Measurements from ENCODE around the gene WASL.
"Not testable (repeated sequence)": the region's sequence is repeated elsewhere in the genome, so short reads cannot be mapped to it uniquely, and the experiment has no call there.

The WASL gene

DNA sequence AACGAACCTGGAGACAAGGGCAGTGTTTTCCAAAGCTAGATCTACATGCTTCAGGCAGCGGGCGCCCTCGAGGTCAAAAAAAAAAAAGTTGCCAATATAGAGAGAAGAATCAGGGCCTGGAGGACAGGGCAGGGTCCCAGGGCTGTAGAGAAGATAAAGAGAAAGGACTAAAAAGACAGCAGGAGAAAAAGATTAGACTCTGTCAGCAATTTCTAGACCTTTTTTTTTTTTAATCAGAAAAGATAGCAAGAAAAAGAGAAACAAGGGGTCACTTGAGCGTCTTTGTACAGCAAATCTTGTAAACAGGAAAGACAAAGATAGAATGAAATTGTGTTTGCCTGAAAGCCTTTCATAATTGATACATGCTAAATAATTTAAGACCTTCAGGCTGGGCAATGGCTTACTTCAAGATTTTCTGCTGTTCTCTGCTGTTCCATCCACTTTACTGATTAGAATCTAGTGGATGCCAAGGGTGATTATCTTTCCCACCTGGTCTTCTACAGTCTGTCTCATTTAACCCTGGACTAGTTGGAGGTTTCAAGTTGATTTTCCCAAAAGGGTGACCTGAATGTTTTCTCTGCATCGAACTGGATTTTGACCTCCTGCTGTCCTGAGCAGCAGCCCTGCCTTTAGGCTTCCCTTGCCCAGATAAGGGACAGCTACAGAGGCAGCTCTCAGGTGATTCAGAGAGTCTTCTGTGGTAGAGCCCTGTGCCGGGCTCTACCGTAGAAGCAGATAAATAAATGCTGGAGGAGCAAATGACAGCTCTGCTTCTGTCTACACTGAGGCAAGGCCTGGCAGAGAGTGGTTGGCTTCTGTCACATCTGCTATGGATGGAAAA is 88.1 kb downstream of the WASL start:
- DNase-seq (ENCODE audit: low read depth in 2 of 2) = no peak

DNA sequence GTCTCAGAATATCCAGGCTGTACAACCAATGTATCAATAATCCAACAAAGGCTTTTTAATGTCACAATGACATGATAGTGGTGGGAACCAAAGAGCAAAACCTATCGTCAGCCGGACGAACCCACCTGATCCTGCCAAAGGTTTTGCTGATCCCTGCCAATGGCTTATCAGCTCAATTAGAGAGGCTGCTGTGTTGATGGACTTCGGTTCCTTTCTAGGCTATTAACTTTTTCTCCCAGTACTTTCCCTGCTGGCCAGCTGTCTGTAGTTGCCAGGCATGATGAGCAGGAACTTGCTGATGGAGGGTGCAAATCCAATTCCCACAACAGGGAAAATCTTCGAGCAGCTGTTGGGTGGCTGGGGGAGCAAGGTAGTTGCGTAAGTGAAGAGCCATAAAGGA is 90.8 kb downstream of the WASL start:
- DNase-seq (ENCODE audit: low read depth in 2 of 2) = no peak

DNA sequence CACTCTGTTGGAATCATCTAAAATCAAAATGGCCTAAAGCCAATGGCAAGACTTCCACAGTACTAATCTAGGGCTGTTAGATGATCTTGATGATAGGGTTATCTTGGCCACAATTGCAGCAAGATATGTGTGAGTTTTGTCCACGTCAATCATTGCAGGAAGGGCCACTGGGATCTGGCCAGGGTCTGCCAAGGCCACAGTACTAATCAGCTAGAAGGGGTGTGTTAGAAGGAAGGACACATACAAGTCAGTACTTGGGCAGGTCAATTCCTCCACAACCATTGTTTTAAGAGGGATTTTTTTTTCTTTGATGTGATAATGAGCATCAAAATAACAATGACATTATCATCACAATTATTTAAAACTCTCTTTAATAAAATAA is 91.5 kb downstream of the WASL start:
- DNase-seq (ENCODE audit: low read depth in 2 of 2) = no peak

DNA sequence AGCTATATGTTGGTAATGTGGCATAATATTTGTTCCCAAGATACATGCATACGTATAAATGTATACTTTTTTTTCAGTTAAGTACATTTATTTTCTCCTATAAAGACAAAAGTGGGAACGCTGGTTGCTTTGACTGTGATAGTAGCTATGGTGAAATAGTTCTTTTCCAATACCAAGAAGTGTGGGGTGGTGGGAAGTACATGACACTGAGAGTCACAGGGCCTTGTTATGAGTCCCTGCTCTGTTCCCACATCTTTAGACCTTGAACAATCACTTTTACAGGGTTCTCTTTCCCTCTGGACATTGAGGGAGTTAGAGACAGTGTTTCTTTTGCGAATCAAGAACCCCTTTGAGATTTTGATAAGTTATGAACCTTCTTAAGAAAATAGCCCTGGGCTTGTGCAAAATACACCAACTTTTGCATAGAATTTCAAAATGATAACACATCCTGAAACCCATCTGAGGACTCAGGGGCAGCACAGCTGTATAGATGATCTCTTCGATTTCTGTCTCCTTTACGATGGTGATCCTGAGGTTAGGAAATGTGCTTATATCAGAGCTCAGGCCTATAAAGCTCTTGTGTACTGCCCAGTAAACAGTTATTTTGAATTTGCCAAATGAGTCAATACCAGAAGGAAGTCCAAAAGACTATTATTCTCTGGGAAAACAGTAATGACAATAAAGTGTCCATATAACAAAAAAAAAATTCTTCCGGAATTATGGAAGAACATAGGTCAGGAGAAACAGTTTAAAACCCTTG is 92.1 kb downstream of the WASL start:
- DNase-seq (ENCODE audit: low read depth in 2 of 2) = no peak

DNA sequence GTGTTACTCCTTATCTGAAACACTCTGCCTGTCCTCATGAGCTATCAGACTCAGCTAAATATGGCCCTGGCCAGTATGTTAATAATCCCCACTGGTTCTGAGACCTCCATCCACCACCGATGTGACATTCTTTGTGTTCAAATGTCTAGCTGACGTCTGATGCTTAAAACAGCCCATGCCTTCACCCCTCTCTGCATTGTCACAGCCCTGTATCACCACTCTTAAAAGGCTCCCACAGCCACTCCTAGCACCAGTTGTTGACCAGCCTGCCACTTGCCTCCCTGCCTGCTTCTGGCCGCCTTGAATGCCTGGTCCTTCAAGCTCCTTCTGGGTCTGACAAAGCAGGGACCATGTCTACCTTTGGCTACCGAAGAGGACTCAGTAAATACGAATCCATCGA is 93.2 kb downstream of the WASL start, which contains the start of gene LMOD2:
TSS of gene LMOD2 (plus strand) at position 253 of the 400 bp plus-strand sequence. CDS start at position 351, 98 bp downstream.
- no peak for DNase-seq (ENCODE audit: low read depth in 2 of 2)

DNA sequence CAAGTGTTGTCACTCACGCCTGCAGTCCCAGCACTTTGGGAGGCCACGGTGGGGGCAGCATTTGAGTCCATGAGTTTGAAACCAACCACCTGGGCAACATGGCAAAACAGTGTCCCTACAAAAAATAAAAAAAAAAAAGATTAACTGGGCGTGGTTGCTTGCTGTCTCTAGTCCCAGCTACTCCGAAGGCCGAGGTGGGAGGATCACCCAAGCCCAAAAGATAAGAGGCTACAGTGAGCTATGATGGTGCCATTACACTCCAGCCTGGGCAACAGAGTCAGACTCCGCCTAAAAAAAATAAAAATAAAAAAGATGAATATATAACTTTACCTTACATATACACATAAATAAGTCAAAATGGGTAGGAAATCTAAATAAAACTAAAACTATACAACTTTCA is 95.6 kb downstream of the WASL start:
- DNase-seq (ENCODE audit: low read depth in 2 of 2) = no peak

DNA sequence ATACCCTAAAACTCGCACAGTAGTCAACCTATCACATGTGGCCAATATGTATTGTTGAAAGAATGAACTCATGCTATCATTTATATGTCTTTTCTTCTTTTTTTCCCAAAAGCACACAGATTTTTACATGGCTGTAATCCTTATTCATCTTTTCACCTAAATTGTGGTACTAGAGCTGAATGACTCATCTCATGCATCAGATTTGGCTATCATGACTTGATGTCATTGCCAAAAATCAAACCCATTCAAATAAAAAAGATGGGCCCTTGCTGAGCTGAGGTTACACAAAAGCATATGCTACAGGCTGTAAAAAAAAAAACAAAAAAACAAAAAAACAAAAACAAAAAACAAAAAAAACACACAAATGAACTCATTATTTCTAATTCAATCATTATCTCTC is 96.4 kb downstream of the WASL start:
- no peak for DNase-seq (ENCODE audit: low read depth in 2 of 2)

DNA sequence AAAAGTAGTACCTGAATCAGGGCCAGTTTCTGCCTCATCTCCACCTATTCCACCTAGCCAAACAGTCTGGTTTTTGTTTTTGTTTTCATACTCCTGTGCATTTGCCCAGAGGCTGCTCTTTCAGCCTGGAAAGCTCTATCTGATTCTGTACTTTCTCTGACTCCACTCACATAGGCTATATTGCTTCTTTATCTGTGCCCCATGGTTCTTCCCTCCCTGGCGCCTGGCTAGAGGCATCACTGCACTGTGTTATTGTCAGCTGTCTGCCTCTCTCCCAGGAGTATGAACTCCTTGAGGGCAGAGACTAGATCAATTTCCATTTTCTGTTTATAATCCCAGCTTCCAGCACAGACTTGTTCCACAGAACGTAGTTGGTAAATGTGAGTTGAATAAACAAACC is 98.2 kb downstream of the WASL start:
- DNase-seq (ENCODE audit: low read depth in 2 of 2) = no peak

DNA sequence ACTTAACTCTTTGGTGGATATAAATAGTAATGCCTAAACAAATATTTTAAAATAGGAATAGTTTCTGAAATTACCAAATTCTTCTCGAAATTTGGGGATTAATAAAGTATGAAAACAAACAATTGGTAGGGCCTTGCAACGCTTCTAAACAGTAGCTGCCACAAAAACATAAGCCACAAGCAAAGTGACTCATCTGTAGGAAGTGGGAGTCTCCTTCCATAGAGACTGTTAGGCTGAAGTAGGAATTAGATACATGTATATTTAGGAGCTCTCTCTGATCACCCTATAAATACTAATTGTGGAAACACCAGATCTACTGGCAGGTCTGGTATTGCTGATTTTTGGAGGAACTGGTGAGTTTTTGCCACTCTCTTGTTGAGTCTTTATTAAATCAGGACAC is 98.8 kb downstream of the WASL start:
- no peak for DNase-seq (ENCODE audit: low read depth in 2 of 2)

DNA sequence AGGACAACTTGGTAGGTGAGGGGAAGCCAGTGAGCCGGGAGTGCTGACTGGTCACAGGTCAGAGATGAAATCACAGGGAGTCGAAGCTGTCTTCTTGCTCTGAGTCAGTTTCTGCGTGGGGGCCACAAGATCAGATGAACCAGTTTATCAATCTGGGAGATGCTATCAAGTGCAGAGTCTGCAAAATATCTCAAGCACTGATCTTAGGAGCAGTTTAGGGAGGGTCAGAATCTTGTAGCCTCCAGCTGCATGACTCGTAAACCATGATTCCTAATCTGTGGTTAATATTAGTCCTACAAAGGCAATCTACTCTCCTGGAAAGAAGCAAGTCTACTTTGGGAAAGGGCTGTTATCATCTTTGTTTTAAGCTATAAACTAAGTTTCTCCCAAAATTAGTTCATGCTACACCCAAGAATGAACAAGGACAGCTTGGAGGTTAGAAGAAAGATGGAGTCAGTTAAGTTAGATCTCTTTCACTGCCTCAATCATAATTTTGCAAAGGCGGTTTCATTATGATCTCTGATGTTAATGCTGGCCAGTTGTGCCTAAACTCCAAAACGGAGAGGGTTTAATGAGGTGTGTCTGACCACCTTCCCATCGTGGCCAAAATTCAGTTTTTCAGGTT is 101.6 kb downstream of the WASL start:
- no peak for DNase-seq (ENCODE audit: low read depth in 2 of 2)

DNA sequence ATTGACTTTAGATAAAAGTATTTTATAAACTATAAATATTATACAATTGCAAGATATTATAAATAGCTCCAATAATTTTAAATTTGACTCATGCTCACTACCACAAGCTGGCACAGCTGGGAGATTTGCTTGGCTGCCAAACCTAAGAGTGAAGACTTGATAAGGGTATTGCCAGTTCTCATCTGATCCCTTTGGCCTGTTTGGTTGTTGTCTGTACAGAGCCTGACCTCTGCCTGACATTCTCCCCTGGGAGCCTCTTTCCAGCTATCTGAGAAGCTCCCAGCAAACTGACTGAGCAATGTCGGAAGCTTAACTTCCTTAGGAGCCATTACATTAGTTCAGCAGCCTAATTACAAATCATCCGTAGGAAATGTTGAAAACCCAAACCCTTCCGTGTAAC is 103.3 kb downstream of the WASL start:
- no peak for DNase-seq (ENCODE audit: low read depth in 2 of 2)

DNA sequence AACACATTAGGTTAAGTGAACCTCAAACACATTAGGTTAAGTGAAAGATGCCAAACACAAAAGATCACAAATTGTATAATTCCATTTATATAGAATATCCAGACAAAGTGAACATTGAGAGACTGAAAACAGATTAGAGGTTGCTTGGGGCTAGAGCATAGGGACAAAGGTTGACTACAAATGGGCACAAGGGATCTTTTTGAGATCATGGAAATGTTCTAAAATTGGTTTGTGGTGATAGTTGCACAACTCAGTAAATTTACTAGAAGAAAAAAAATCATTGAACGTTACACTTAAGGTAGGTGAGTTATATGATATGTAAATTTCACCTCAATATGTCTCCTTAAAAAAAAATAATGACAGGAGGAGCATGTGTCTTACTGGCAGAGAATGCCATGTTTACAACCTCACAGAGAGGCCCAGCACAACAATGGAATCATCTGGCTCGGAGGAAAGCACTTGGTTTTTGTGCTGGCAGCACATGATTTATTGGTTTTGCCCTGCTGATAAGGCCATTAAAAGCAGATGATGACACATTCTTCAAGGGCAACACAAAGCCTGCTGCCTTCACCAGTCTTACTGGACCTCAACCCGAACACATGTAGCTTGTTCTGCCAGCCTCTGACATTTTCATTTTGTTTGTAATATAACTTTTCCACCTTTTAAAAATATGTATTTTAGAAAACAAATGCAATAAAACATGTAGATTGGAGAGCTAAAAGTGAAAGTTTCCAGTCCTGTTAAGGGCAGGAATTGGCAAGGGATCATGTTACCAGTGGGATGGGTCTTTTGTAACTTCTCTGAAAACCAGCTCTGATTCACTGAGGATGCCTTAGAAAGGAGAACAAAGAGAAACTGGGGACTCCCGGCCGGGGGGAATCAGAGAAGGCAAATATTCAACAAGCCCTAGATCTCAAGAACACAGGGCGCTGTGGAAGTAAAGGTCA is 105.0 kb downstream of the WASL start:
- DNase-seq (ENCODE audit: low read depth in 2 of 2) = no peak

DNA sequence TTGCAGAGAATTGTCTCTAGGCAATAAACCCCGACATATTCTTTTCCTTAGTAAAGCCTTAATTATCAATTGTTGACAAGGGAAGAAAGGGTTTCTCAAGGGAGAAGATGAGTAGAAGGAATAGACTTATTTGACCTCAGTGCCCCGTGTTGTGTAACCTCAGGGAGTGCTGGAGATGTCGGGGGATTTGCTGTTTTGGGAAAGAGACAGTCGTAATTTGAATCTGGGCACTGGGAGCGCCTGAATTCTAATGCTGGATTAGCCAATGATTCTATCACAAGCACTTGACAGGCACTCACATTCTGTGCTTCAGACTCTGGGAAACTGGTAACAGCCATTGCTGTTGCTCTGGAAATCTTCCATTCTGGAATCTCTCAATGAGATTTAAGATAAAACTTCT is 106.9 kb downstream of the WASL start:
- DNase-seq (ENCODE audit: low read depth in 2 of 2) = no peak

DNA sequence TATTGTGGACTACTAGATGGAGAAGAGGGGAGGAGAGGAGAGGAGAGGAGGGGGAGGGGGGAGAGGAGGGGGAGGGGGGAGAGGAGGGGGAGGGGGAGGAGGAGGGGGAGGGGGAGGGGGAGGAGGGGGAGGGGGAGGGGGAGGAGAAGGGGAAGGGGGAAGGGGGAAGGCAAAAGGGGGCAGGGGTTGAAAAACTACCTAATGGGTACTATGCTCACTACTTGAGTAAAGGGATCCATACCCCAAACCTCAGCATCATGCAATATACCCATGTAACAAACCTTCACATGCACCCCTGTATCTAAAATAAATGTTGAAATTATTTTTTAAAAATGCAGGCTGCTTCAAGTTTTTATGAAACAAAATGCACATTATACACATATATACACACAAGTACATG is 108.2 kb downstream of the WASL start:
- DNase-seq (ENCODE audit: low read depth in 2 of 2) = no peak

DNA sequence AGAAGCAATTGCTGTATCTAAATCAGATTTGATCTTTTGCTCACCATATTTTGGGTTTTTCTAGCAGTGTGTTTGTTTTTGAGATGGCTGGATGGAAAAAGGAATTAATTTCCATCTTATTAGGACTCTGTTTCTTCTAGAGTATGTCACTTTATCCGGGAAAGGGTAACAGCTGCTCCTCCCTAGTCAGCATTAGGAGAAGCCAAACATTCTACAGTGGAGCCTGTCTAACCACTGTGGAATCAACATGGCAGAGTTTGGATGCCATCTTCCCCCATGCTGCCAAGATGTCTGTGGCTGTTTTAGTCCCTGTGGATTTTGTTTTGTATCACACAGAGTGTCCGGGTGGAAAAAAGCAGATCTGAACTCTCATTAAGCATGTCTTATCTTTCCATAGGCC is 109.2 kb downstream of the WASL start:
- DNase-seq (ENCODE audit: low read depth in 2 of 2) = no peak

DNA sequence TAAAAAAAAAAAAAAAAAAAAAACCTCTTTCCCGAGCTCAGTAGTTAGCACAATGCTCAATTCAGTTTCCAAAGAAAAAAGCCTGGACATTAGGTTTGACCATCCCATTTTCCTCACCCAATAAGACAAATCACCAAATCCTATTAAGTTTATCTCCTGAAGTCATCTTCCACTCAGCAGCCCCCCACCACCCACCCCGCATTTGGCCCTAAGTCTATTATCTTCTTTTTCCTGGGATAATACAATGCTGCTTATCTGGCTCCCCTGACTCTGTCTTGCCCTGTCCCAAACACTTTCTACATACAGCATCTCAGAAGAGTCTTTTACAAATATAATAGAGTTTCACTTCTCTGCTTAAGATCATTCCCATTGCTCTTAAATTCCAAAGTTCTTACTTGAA is 110.9 kb downstream of the WASL start:
- DNase-seq (ENCODE audit: low read depth in 2 of 2) = no peak

DNA sequence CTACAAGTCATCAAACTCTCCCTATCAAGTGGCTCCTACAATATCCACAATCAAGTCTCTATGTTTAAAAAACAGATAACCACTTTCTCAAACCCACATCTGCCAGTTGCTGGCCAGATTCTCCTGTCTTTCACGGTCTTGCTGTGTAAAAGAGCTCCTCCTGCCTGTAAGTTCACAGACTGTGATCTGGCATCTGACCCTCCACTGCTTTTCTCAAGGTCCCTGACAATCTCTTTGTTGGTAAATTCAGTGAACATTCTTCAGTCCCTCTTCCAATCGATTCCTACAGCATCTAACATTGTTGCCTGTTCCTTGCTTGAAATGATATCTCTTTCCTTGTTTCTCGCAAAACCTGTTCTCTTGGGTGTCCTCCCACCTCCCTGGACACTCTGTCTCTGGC is 111.6 kb downstream of the WASL start:
- DNase-seq (ENCODE audit: low read depth in 2 of 2) = no peak

DNA sequence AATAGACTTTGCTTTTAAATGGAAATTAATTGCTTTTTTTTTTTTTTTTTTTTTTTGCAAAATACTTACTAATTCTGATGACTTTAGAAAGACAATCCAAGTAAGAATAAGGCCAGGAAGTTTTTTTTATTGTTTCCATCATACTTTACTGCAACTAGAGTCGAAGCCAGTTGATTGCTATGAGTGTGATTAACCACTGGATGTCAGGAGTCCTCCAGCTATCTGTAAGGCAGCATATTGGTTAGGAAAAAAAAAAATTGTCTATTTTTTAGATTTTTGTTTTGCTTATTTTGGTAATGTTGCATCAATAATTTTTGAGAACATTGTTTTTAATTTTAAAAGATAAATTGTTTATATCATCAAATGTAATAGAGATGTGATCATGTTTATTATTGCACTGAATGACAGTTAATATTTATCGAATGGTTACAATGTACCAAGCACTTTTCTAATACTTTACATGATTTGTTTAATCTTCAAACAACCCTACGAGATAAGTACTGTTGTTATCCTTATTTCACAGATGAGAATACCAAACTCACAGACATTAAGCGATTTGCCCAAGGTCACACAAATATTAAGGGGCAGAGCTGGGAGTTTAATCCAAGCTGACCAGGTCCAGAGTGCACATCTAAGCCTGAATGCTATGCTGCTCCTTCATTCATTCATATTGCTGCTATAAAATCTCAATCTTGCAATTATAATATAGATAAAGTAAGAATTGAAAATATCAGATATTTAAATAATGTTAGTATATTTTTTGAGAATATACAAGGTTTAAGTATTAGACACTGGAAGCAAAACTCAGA is 113.0 kb downstream of the WASL start:
- no peak for DNase-seq (ENCODE audit: low read depth in 2 of 2)

DNA sequence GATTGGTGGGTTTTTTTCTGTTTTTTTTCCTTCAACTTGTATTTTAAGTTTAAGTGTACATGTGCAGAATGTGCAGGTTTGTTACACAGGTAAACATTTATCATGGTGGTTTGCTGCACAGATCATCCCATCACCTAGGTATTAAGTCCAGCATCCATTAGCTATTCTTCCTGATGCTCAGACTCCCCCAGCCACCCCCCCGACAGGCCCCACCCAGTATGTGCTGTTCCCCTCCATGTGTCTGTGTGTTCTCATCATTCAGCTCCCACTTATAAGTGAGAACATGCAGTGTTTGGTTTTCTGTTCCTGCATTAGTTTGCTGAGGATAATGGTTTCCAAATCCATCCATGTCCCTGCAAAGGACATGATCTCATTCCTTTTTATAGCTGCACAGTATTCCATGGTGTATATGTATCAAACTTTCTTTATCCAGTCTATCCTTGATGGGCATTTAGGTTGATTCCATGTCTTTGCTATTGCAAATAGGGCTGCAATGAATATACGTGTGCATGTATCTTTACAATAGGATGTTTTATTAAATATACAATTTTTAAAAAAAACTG is 114.7 kb downstream of the WASL start:
- not testable (repeated sequence) for DNase-seq (ENCODE audit: low read depth in 2 of 2)

DNA sequence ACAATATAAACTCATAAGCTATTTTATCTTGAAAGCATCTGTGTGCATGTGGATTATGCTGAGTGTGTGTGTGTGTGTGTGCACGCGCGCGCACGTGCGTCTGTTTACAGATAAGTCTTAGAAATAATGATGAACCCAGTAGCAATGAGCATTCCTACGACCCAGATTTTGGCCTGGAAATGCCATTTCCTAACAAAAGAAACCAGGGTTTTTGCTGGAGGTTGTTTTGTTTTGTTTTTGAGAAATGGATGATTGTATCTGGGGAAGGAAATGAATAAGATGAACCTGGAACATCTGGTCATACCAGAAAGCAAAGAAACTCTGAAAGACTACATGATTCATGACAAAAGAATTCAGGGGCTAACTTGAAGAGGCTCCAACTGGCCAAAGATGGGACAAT is 115.2 kb downstream of the WASL start:
- no peak for DNase-seq (ENCODE audit: low read depth in 2 of 2)
